ENCODE results near the gene PLD5.

Gene PLD5

DNA sequence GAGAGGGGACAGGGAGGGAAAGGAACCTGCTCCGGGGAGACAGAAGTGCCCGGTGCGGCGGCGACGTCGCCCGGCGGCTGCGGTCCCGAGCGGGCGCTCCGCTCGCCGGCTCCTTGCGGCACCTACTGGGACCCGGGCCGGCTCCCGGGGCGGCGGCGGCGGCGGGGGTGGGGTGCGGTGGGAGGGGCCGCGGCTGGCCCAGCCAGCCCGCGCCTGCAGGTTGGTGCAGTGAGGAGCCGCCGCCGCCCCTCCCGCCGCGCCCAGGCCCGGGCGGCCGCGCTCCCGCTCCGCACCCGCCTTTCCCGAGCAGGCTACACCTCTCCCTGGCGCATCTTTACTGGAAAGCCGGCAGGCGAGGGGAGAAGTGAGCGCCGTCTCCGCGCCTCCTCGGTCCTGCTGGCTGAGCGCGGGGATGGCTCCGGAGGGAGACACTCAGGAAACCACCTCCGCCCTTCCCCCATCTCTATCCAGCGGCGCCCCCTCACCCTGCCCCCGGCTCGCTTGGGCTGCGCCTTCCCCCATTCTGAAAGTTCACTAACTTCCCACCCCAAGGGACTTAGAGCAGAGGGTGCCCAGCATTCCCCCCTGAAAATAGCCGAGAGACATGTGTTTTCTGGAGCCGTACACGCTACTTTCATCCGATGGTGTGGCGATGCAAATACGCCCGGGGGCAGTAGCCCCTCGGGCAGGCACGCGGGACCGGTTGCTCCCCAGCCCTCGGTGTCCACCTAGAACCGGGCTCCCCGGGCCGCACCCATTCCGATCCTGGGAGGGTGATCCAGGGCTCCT, at the start of gene PLD5:
PLD5 (minus strand) TSS at position 127 of the 789 bp plus-strand sequence.
- DNase-seq (ENCODE audit: low spot score): peak; percentile 13

DNA sequence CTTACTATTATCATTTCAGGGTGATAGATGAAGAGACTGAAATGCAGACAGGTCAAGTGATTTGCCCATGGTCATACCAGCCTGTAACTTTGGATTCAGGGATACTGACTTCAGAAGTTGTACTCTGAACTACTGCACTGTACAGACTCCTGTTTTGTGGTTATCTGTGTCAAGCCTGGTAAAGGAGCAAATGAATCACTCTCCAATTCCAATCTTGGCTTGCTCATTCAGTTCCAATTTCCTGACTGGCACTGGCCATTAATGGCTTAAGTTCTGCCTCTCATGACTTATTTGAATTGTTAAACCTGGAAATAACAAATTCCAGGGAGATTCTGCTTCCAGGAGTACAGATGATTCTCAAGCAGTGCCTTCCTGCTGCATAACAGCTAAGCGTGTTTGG, 45.4 kb upstream of the PLD5 start:
- DNase-seq (ENCODE audit: low spot score): no peak

GRCh38 chr1:242568666-242569065, 44.2 kb upstream of the PLD5 start:
- DNase-seq (ENCODE audit: low spot score): no peak

GRCh38 chr1:242567596-242567995, 43.1 kb upstream of the PLD5 start:
- no peak for DNase-seq (ENCODE audit: low spot score)

DNA sequence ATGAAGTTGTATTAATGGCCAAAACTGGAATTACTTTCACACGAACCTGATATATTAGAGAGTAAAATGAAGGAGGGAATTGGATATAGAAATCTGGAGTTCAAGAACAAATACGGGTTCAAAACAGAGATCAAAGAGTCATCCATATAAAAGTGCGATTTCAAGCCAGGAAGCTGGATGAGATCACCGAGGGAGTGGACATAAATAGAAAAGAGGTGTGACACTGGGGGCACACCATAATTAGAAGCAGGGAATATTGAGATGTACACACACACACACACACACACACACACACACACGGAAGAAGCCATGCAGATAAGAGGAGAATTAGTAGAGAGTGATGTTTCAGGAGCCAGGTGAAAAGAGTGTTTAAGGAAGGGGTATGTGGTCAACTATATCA, 32.3 kb upstream of the PLD5 start:
- no peak for DNase-seq (ENCODE audit: low spot score)

DNA sequence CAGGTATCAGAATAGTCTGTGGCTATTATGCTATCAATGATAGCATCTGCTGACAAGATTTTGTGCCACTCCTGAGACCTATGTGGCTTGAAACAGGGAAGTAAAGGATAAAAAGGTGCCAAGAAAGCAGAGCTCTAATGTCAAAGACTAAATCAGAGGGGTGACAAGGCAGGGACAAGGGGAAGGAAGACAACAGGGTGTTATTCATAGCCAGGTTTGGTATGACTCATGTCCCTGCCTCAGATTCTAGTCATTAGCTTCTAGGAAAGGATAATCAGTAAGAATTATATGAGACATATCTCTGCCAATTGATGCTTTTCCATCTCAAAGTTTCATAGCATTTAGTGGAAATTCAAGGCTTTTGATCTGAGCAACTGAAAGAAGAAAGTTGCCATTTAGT, 31.8 kb upstream of the PLD5 start:
- DNase-seq (ENCODE audit: low spot score): no peak

- no peak for DNase-seq (ENCODE audit: low spot score)
Observed at GRCh38 chr1:242554577-242554976, 30.1 kb upstream of the PLD5 start.

DNA sequence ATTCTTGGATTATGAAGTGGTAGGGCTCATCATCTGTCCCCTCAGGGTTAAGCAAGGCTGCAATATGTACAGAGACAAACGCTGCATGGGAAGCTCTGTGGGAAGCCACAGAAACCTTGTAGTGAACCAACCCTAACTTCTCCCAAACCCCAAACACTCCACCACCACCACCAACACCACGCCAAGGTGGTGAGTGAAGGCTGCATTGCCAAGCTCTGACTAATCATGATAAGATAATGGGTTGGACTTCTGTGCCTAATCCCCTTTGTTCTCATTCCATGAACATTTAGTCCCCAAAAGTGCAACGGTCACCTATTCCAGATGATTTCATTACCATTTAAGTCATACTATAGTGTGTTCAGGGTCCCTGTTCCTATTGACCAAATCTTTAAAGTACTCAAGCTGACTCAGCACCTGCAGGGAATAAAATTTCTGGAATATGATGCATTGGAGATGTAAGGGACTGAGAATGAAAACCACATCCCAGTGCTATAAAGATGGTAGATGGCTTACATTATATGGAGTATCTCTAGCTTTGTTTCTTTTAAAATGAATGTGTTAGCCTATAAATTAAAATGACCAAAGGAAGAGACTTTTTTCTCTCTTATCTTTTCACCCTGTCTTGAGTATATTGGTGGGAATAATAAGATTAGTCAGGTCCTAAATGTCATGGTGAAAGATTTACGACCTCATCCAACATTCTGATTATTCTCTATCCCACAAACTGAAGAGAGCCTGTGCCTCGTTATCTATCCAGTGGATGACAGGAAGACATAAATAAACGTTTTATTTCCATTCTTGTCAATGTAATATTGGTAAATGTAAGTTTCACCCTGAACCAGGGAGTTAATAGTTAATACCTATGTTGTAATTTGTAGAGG, 22.6 kb upstream of the PLD5 start:
- DNase-seq (ENCODE audit: low spot score): no peak

GRCh38 chr1:242546441-242546840, 21.9 kb upstream of the PLD5 start:
- no peak for DNase-seq (ENCODE audit: low spot score)

GRCh38 chr1:242544071-242544470, 19.6 kb upstream of the PLD5 start:
- DNase-seq (ENCODE audit: low spot score): no peak

GRCh38 chr1:242542271-242542670, 17.8 kb upstream of the PLD5 start:
- DNase-seq (ENCODE audit: low spot score): no peak

DNA sequence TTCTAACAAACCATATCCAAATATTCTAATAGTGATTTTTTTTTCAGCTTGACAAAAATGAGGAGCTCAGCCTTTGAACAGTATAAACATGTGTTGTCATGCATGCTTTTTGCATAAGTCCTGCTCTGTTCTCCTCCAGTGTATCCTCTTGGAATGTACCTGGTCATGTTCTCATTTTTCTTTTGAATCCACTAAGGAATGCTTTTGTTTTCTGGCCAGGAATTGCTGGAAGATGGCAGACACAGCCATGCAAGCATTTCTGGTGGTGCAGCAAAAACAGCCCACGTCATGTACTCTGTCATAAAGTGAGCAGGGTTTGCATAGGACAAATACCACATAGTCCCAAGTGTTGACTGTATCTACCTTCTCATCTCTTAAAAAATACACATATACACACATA, 11.5 kb upstream of the PLD5 start:
- DNase-seq (ENCODE audit: low spot score): no peak

DNA sequence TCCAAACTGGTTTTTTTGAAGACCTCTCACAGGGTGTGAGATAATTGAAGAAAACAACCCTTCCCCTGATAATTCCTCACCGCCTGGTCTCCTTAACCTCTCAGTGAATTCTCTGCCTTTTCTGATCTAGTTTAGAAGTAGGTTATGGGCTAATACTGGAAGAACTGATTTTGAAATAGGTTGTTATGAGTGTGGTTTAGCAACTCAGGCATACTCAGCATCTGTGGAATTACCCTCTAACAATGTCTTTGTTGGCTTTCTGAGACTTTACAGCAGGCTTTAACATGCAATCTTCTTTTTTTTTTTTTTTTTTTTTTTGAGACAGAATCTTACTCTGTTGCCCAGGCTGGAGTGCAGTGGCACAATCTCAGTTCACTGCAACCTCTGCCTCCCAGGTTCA, 10.3 kb upstream of the PLD5 start:
- no peak for DNase-seq (ENCODE audit: low spot score)

DNA sequence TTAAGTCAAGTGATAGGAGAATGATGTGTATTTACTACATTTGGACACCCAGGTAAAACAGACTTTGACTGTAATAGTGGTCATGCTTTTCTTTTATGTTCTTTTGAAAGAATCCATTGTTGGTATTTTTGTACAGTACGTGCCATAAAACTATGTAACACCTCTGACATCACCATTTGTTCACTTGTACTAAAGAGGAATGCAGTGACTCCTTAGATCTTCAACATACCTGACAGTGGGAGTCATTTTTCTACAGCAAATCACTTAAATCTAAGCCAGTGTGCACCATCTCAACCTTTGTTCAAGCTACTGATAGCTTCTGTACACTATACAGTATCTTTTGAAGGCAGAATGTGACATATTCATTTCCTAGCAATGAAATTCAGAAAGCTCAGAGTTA, 6.3 kb upstream of the PLD5 start:
- no peak for DNase-seq (ENCODE audit: low spot score)

GRCh38 chr1:242525769-242526168, 1.3 kb upstream of the PLD5 start:
- no peak for DNase-seq (ENCODE audit: low spot score)

DNA sequence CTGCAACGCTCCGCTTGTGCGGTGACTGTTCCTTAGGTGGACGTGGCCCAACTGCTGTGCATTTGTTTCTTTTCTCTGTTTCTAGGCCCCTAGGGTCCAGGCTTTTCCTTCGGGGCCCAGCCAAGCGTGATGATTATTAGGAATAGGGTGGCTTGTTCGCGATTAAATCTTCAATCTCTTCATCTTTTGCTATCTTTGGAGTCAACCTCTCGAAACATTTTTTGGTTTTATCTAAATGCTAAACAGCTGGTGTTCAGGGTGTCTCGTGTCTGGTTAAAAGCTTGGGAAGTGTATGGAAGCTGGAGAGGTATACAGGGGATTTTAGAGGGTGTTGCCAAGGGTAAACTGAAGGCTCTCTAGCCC, 844 bp upstream of the PLD5 start:
- no peak for DNase-seq (ENCODE audit: low spot score)

GRCh38 chr1:242523719-242524570, 552 bp downstream of the PLD5 start:
- DNase-seq (ENCODE audit: low spot score): peak; percentile 52

DNA sequence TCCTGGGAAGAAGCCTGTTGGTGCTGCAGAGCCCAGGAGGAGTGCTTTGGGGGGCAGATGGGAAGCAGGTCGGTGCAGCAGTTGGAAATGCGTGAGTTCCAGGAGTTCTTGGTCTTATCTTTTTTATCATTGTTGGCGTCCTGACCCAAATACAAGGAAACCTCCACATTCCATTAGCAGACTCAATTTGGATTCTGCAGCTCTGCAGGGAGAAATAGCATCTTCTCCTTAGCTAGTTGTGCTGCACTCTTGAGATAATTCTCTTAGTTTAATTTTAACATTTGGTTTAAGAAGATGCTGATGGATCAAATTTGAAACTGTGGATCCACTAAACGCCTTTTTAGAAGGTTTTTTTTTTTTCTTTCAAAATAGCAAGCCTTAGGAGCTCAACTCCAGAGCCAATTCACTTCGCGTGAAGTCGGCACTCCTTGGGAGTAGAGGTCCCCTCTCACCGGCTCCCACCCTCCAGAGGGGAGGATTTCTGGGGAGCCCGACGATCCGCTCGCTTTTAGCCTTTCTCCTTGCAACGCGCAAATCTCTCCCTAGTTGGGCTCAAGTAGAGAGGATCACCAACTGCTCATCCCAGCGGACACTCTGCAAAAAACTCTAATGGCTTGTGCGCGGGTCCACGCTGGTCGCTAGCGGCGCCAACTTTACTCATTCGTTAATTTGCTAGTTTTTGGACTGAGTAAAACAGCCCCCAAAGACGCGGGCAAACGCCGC, 1.3 kb downstream of the PLD5 start:
- peak; percentile 8 for DNase-seq (ENCODE audit: low spot score)

DNA sequence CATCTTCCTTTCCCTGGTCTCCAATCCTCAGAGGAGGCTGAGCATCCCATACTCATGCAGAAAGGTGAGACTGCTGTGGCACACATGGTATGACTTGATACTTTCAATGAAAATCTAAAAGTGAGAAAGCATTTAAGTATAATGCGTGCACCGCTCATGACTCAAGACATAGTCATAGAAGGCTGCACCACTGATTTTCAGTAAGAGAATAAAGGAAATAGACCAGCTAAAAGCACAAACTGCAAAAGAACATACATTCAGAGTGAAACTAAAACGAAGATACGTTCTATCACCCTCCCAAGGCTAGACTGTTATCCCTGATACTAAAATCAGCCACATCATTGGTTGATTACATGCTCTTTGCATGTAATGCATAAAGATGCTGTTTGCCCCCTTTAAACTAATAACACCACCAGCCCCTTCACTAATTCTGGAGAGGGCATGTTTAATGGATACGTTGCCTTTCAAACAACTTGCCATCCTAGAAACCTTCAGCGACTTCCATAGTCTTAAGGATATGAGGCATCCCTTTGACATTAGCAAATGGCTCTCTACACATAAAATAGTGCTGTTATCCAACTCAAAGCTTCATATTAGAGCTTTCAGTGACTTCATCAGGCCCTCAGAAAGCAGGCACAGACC, 2.1 kb downstream of the PLD5 start:
- DNase-seq (ENCODE audit: low spot score): no peak

DNA sequence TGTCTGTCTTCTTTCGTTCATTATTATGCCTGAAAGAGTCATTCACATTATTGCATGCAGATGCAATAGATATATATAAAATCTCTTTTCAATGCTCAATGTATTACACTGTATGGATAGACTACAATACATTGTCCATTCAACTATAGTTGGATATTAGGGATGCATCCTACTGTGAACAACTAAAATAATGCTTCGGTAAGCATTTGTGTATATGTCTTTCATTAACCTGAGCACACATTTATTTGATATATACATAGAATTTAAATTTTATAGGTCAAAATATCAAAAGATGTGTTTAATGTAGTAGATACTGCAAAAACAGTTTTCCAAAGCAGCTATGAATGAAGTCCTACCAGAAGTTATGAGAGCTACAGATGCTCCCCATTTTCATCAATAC, 8.9 kb downstream of the PLD5 start:
- no peak for DNase-seq (ENCODE audit: low spot score)

DNA sequence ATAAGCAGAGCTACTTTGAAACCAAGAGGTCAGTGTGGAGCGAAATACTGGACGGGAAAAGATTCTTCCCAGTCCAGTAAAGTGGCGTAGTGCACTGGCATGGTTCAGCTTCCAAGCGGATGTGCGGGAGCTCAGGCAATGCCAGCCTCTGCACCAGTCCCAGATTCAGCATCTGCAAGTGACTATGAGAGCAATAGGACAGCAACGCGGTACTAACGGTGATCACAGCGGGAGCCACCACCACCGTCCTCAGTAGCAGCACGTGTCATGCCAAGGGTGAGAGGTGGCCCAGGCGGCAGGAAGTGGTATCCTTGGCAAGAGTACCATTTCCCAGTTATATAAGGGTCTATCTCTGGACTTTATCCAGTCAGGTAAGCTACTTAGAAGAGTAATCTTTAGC, 17.8 kb downstream of the PLD5 start:
- DNase-seq (ENCODE audit: low spot score): no peak

All from AG08396 (cell line).